Trophoblast cell (in vitro differentiated cells and primary cell): ENCODE results near the gene PACS1.

Source experiments
- DNase-seq, 2 donors: peaks; one replicate each; pipeline ENCODE4 v3.0.0-alpha.2; 2016
- H2AFZ ChIP-seq: 2 replicates; pipeline ENCODE4 v1.6.1; 2013; ENCODE audit warnings: low read length, moderate library complexity, mild to moderate bottlenecking; ENCODE audit not compliant: insufficient read depth, poor library complexity
- H2AK5ac ChIP-seq: 2 replicates; pipeline ENCODE4 v1.6.1; 2013; ENCODE audit warnings: mild to moderate bottlenecking, low read length
- H2BK120ac ChIP-seq: 2 replicates; pipeline ENCODE4 v1.6.1; 2013; ENCODE audit warnings: low read length, mild to moderate bottlenecking, moderate library complexity; ENCODE audit not compliant: insufficient read depth, poor library complexity
- H2BK12ac ChIP-seq: 2 replicates; pipeline ENCODE4 v1.6.1; 2013; ENCODE audit warnings: mild to moderate bottlenecking, low read length, moderate library complexity
- H2BK5ac ChIP-seq: 2 replicates; pipeline ENCODE4 v1.6.1; 2013; ENCODE audit warnings: low read length, low read depth, moderate library complexity, mild to moderate bottlenecking; ENCODE audit not compliant: poor library complexity
- H3K14ac ChIP-seq: 2 replicates; pipeline ENCODE4 v1.6.1; 2013; ENCODE audit warnings: mild to moderate bottlenecking, low read length
- H3K18ac ChIP-seq: 2 replicates; pipeline ENCODE4 v1.6.1; 2013; ENCODE audit warnings: mild to moderate bottlenecking, low read length
- H3K23ac ChIP-seq: 2 replicates; pipeline ENCODE4 v1.6.1; 2013; ENCODE audit warnings: low read length
- H3K27ac ChIP-seq: 2 replicates; pipeline ENCODE4 v1.5.1; 2013; ENCODE audit warnings: low read depth, mild to moderate bottlenecking, inconsistent platforms, low read length, moderate library complexity
- H3K27me3 ChIP-seq: 2 replicates; pipeline ENCODE4 v1.6.1; 2013; ENCODE audit warnings: inconsistent platforms, mild to moderate bottlenecking, low read length, moderate library complexity; ENCODE audit not compliant: insufficient read depth
- H3K36me3 ChIP-seq, 2 experiments: 1 replicate in 1 of 2; 2 replicates in 1 of 2; pipeline ENCODE4 v1.6.1; 2013; ENCODE audit warnings: low read length in 2 of 2, mild to moderate bottlenecking in 2 of 2, moderate library complexity in 1 of 2; ENCODE audit not compliant: insufficient read depth in 2 of 2, control insufficient read depth in 1 of 2
- H3K4ac ChIP-seq: 2 replicates; pipeline ENCODE4 v1.6.1; 2013; ENCODE audit warnings: low read depth, mild to moderate bottlenecking, low read length, moderate library complexity
- H3K4me1 ChIP-seq, 2 experiments: 1 replicate in 1 of 2; 2 replicates in 1 of 2; pipeline ENCODE4 v1.6.1; 2013; ENCODE audit warnings: low read length in 2 of 2, mild to moderate bottlenecking in 2 of 2, moderate library complexity in 1 of 2; ENCODE audit not compliant: insufficient read depth in 2 of 2, control insufficient read depth in 1 of 2
- H3K4me2 ChIP-seq: 2 replicates; pipeline ENCODE4 v1.6.1; 2013; ENCODE audit warnings: inconsistent platforms, mild to moderate bottlenecking, low read length, moderate library complexity
- H3K4me3 ChIP-seq: 2 replicates; pipeline ENCODE4 v1.5.1; 2013; ENCODE audit warnings: mild to moderate bottlenecking, low read depth, low read length, inconsistent platforms
- H3K79me1 ChIP-seq: one replicate; pipeline ENCODE4 v1.6.1; 2013; ENCODE audit warnings: low read length
- H3K79me2 ChIP-seq: 2 replicates; pipeline ENCODE4 v1.6.1; 2013; ENCODE audit warnings: low read length, mild to moderate bottlenecking; ENCODE audit not compliant: control insufficient read depth, insufficient read depth, poor library complexity
- H3K9ac ChIP-seq: 2 replicates; pipeline ENCODE4 v1.6.1; 2013; ENCODE audit warnings: mild to moderate bottlenecking, low read length
- H3K9me3 ChIP-seq: 2 replicates; pipeline ENCODE4 v1.6.1; 2013; ENCODE audit warnings: low read depth, mild to moderate bottlenecking, control low read depth, inconsistent platforms, low read length; ENCODE audit not compliant: insufficient read depth
- H4K12ac ChIP-seq: 2 replicates; pipeline ENCODE4 v1.6.1; 2013; ENCODE audit warnings: low read depth, mild to moderate bottlenecking, low read length, moderate library complexity
- H4K8ac ChIP-seq: 2 replicates; pipeline ENCODE4 v1.6.1; 2013; ENCODE audit warnings: low read depth, mild to moderate bottlenecking, low read length, moderate library complexity
- H4K91ac ChIP-seq: one replicate; pipeline ENCODE4 v1.6.1; 2013; ENCODE audit warnings: low read depth, mild to moderate bottlenecking, low read length, moderate library complexity
- WGBS: extraction: QIAGEN DNeasy Blood & Tissue Kit; methylation state at CpG from one replicate; pipeline ENCODE4 v1.1.7; 2013; ENCODE audit warnings: missing lambda C conversion rate; ENCODE audit not compliant: insufficient read length, insufficient coverage; ENCODE audit errors: extremely low coverage; 5-methylcytosine and 5-hydroxymethylcytosine counted together

The PACS1 gene

GRCh38 chr11:66240781-66241136, 170.7 kb downstream of the PACS1 start:
- Histone ChIP-seq H3K36me3 (peaks cover 65 to 84% of the 10 kb centered on the region in 2 experiments), H3K79me2 (no peaks in the 10 kb centered on the region), H3K4ac (no peak overlapping the region), H2AK5ac (no peak overlapping the region), H3K9ac (no peak overlapping the region), H2BK120ac (no peak overlapping the region), H4K91ac (no peak overlapping the region), H3K9me3 (peaks cover 2% of the 10 kb centered on the region), H3K27ac (no peak overlapping the region), H3K79me1 (no peaks in the 10 kb centered on the region), H3K4me2 (no peak overlapping the region), H4K8ac (no peak overlapping the region), H3K4me1 (no peaks in the 10 kb centered on the region), H3K23ac (no peak overlapping the region), H3K4me3 (no peak overlapping the region), H3K27me3 (no peaks in the 10 kb centered on the region), H4K12ac (no peak overlapping the region), H2AFZ (no peak overlapping the region), H2BK12ac (no peak overlapping the region), H3K18ac (no peak overlapping the region), H2BK5ac (no peak overlapping the region), H3K14ac (no peak overlapping the region)
- no peak for DNase-seq
- WGBS, result no CpG with 5 or more reads among the region's 9 CpGs

DNA sequence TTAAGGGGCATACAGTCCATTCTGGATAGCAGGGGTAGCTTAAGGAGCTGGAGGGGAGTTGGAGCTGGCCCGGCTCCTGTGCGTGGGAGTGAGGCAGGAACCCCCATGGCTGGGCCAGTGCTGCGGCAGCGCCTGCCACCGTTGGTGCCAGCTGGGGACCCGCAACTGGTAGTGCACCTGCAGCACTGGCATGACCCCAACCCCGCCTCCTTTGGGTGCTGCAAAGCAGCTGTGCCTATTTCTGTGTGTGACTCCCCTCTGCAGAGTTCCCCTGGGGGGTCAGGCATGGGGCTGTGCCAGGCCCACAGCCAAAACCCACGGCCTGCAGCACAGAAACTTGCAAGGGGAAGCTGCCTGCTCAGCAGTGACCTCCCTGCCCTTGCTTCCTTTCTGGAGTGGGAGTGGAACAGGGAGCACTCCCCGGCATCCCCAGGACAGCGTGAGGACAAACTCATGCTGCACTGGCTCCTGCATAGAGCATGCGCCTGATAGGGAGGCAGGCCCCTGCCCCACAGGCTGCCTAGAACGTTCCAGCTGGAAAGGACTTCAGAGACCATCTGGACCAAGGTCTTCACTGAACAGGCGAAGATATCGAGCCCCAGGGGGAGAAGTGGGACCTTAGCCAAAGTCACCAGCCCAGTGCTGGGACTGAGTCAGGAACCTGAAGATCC, 172.2 kb downstream of the PACS1 start:
- Histone ChIP-seq H2BK120ac (no peak overlapping the region), H3K36me3 (peaks cover 58 to 82% of the 10 kb centered on the region in 2 experiments), H4K91ac (no peak overlapping the region), H3K14ac (no peak overlapping the region), H2BK5ac (no peak overlapping the region), H3K4me3 (peak overlapping the region; percentile 4), H3K27me3 (no peaks in the 10 kb centered on the region), H4K12ac (no peak overlapping the region), H3K4me2 (no peak overlapping the region), H2BK12ac (no peak overlapping the region), H3K9ac (no peak overlapping the region), H3K4ac (no peak overlapping the region), H3K4me1 (no peaks in the 10 kb centered on the region), H3K27ac (no peak overlapping the region), H4K8ac (no peak overlapping the region), H2AFZ (no peak overlapping the region), H3K79me1 (no peaks in the 10 kb centered on the region), H2AK5ac (no peak overlapping the region), H3K18ac (no peak overlapping the region), H3K9me3 (peaks cover 2% of the 10 kb centered on the region), H3K23ac (no peak overlapping the region), H3K79me2 (no peaks in the 10 kb centered on the region)
- no peak for DNase-seq
- no CpG with 5 or more reads among the region's 14 CpGs for WGBS

DNA sequence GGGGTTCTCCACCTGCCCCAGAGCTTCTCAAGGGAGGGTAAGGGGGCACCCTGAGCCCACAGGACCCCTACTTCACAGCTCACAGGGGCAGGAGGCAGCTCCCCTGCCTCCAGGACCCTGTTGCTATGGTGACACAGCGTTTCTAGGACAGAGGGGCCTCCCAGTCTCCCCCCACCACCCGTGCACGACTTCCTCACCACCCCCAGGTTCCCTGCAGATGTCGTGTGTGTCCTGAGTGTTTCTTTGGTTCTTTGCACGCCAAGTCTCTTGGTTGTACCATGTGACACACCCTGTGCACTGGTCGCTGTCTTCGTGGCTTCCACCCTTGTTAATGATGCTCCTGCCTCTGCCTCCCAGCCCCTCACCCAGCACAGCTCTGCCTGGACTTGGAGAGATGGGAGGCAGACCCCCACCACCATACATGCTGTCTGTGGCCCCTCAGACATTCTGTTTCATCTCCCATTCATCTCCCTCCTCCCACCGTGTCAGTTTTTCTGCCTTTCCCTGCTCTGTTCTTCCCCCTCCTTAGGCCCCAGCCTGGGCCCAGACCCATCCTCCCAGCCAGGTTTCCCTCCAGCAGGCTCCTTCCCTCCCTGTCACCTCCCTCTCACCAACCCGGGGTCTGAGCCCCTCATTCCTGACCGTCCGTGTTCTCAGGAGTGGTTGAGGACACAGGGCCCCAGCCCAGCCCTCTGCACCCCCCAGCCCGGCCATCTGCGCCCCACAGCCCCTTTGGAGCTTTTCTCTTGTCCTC, 173.9 kb downstream of the PACS1 start:
- H3K4ac ChIP-seq, result no peak overlapping the region
- WGBS, result no CpG with 5 or more reads among the region's 13 CpGs

GRCh38 chr11:66247295-66247694, 177.2 kb downstream of the PACS1 start:
- DNase-seq, result peak; percentile 83 to 88
- no peaks in the 10 kb centered on the region for H3K27me3 ChIP-seq
- H3K4me1 ChIP-seq, result no peaks in the 10 kb centered on the region
- no peak overlapping the region for H2BK120ac ChIP-seq
- H2AK5ac ChIP-seq, result no peak overlapping the region
- H3K36me3 ChIP-seq, result peaks cover 42 to 57% of the 10 kb centered on the region in 2 experiments
- no peak overlapping the region for H2AFZ ChIP-seq
- H3K9me3 ChIP-seq, result no peaks in the 10 kb centered on the region
- no peaks in the 10 kb centered on the region for H3K79me1 ChIP-seq
- no peak overlapping the region for H4K12ac ChIP-seq
- no peak overlapping the region for H2BK5ac ChIP-seq
- no peak overlapping the region for H4K91ac ChIP-seq
- no peak overlapping the region for H2BK12ac ChIP-seq
- H3K4me2 ChIP-seq, result no peak overlapping the region
- H3K18ac ChIP-seq, result no peak overlapping the region
- H3K14ac ChIP-seq, result no peak overlapping the region
- H3K27ac ChIP-seq, result no peak overlapping the region
- no peak overlapping the region for H3K4ac ChIP-seq
- H3K9ac ChIP-seq, result no peak overlapping the region
- WGBS, result no CpG with 5 or more reads among the region's 4 CpGs
- H3K23ac ChIP-seq, result no peak overlapping the region
- no peaks in the 10 kb centered on the region for H3K79me2 ChIP-seq
- no peak overlapping the region for H3K4me3 ChIP-seq
- no peak overlapping the region for H4K8ac ChIP-seq

More for the DNA sequence above, 173.9 kb downstream of the PACS1 start:
- H3K23ac ChIP-seq, result no peak overlapping the region
- H3K9ac ChIP-seq, result no peak overlapping the region
- no peak overlapping the region for H2BK12ac ChIP-seq
- no peak overlapping the region for H3K14ac ChIP-seq
- H2AFZ ChIP-seq, result no peak overlapping the region
- H3K27ac ChIP-seq, result no peak overlapping the region
- H3K4me2 ChIP-seq, result no peak overlapping the region
- H4K8ac ChIP-seq, result no peak overlapping the region
- H4K91ac ChIP-seq, result no peak overlapping the region
- no peak overlapping the region for H4K12ac ChIP-seq
- no peaks in the 10 kb centered on the region for H3K4me1 ChIP-seq
- H3K79me2 ChIP-seq, result no peaks in the 10 kb centered on the region
- H3K36me3 ChIP-seq, result peaks cover 51 to 73% of the 10 kb centered on the region in 2 experiments
- H2BK120ac ChIP-seq, result no peak overlapping the region
- H3K27me3 ChIP-seq, result no peaks in the 10 kb centered on the region
- no peak overlapping the region for H2BK5ac ChIP-seq
- no peak overlapping the region for H3K18ac ChIP-seq
- H3K4me3 ChIP-seq, result no peak overlapping the region
- no peak overlapping the region for H2AK5ac ChIP-seq
- no peak for DNase-seq
- H3K9me3 ChIP-seq, result peaks cover 2% of the 10 kb centered on the region
- no peaks in the 10 kb centered on the region for H3K79me1 ChIP-seq
